ENCODE data around the gene SRP54.

DNA sequence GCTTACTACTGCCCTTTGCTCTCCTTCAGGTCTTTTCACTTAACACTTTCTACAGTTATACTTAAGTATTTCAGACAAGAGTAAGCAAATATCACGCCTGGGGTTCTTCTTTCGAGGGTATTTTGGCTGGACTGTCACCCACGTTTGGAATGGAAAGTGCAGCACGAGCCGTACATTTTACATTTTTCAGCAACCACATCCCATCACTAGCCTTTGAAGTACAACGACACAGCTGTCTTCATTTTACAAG is 62.9 kb downstream of the SRP54 start:
- TF ChIP-seq, protein P1, sequence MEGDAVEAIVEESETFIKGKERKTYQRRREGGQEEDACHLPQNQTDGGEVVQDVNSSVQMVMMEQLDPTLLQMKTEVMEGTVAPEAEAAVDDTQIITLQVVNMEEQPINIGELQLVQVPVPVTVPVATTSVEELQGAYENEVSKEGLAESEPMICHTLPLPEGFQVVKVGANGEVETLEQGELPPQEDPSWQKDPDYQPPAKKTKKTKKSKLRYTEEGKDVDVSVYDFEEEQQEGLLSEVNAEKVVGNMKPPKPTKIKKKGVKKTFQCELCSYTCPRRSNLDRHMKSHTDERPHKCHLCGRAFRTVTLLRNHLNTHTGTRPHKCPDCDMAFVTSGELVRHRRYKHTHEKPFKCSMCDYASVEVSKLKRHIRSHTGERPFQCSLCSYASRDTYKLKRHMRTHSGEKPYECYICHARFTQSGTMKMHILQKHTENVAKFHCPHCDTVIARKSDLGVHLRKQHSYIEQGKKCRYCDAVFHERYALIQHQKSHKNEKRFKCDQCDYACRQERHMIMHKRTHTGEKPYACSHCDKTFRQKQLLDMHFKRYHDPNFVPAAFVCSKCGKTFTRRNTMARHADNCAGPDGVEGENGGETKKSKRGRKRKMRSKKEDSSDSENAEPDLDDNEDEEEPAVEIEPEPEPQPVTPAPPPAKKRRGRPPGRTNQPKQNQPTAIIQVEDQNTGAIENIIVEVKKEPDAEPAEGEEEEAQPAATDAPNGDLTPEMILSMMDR (IDR thresholded peaks at IDR 0.05), result no peak
- TF ChIP-seq POLR2A (IDR thresholded peaks at IDR 0.05; ENCODE audit: low read depth) (no peak), POLR2AphosphoS5 (IDR thresholded peaks at IDR 0.05) (no peak), EP300 (IDR thresholded peaks at IDR 0.05) (no peak)

Data from esophagus muscularis mucosa (tissue), 4 donors.